HG02678 (cell line): ENCODE data around the gene GRB10.

Source experiments
- ATAC-seq: cut with Tn5 transposase; IDR thresholded peaks from one replicate; pipeline ENCODE4 v1.9.1; 2021; ENCODE audit warnings: mild to moderate bottlenecking, moderate library complexity; ENCODE audit not compliant: unreplicated experiment

Gene GRB10

DNA sequence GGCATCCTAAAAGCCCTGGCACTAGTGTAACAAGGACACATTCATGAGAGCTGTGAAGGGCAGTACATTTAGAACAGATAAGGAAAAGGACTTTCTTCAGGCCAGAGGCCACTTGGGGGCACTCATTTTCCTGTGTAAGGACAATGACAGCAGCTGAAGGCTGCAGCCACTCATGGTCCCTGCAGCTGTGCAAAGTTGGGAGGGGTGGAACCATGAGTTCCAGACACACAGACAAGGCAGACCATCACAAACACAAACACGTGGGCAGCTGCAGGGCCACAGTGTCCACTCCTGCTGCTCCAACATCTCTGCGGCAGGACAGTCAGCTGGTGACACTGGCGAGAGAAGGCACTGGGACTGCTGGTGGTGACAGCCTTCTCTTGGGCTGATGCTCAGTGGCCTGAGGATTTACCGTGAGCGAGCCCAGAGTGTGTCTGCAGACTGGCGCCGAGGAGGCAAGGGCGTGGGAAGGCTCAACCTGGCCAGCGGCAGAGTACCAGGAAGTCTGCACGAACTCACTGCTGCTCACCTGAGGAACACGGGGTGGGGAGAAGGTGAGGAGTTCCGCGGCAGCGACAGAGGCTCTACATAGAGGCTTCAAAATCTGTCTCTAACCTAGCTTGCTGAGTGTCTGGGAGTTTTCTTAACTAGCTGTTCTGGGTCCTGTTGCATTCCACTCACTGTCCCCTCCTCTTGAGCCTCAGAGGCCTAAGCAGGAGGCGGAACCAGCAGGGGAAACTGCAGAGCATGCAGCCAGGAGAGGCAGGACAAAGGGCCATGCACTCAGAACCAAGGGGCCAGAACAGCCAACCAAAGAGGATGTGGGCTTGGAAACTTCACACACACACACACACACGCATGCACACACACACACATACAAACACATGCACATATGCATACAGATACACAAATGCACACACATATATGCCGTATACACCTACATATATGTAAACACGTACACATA is 141.0 kb downstream of the GRB10 start:
- ATAC-seq = no peak

DNA sequence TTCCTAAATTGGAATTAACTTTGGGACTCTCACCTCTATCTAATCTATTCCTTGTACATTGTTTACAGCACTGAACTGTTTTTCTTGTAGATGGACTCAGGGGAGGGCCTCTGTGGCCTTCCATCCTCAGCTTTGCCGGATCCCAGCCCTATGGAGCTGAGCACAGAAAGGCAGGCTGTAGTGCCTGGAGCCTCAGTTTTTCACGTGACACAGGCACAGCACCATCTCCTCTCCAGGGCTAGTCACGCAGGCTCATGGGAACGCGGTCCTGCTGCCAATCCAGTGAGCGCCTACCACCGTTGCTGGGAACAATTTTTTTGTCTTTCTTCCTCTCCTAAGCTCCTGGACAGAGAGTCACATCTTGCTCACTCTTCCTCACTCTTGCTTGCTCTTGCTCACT is 141.9 kb downstream of the GRB10 start:
- no peak for ATAC-seq

DNA sequence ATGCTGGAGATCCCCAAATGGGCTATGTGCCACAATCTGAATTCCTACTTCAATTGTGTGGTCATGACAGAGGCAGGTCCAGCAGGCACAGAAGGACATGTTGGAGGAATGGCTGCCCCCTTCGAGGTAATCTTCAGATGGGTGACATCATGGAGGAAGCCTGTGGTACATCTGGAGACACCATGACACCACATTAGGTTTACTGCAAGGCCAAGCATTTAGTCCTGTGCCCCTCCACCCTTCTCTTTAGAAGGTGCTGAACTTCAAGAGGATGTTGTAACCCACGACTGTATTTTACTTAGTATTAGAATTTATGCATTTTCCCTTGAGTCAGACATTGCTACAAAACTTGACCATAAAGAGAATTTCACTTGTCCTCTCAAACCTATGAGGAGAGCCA is 142.4 kb downstream of the GRB10 start:
- ATAC-seq = no peak

DNA sequence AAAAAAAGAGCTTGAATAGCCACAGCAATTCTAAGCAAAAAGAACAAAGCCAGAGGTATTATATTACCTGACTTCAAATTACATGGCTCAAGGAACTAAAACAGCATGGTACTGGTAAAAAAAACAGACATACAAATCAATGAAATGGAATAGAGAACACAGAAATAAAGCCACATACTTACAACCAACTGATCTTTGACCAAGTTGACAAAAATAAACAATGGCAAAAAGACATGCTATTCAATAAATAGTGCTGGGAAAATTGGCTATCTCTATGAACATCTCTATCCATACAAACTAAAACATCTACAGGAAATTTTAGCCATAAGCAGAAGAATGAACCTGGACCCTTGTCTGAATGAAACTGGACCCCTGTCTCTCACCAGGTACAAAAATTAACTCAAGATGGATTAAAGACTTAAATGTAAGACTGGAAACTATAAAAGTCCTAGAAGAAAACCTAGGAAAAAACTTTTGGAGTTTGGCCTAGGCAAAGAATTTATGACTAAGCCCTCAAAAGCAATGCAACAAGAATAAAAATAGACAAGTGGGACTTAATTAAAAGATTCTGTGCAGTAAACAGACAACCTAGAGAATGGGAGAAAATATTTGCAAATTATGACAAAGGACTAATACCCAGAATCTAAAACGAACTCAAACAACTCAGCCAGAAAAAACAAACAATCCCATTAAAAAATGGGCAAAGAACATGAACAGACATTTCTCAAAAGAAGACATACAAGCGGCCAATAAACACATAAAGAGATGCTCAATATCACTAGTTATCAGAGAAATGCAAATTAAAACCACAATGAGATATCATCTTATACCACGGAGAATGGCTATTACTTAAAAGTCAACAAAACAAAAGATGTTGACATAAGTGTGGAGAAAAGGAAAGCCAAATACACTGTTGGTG is 144.7 kb downstream of the GRB10 start:
- no peak for ATAC-seq

DNA sequence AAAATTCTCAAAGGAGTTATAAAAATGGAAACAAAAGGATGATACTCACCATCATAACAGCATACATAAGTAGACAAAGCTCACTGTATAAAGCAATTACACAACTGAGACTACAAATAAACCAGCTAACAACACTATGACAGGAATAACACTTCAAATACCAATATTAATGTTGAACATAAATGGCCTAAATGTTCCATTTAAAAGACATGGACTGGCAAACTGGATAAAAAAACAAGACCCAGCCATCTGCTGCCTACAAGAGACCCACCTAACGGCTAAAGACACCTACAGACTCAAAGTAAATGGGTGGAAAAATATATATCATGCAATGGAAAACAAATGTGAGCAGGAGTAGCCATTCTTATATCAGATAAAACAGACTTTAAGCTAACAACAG is 148.3 kb downstream of the GRB10 start:
- ATAC-seq = no peak

DNA sequence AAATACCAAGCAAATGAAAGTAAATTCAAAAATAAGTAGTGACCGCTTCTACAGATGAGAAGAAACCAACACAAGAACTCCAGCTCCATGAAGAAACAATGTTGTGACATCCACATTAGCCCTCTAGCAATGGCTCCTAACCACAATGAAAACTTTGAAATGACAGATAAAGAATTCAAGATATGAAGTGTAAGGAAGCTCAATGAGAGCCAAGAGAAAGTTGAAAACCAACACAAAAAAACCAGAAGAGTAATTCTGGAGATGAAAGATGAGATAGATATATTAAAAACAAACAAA is 149.3 kb downstream of the GRB10 start:
- ATAC-seq = no peak

DNA sequence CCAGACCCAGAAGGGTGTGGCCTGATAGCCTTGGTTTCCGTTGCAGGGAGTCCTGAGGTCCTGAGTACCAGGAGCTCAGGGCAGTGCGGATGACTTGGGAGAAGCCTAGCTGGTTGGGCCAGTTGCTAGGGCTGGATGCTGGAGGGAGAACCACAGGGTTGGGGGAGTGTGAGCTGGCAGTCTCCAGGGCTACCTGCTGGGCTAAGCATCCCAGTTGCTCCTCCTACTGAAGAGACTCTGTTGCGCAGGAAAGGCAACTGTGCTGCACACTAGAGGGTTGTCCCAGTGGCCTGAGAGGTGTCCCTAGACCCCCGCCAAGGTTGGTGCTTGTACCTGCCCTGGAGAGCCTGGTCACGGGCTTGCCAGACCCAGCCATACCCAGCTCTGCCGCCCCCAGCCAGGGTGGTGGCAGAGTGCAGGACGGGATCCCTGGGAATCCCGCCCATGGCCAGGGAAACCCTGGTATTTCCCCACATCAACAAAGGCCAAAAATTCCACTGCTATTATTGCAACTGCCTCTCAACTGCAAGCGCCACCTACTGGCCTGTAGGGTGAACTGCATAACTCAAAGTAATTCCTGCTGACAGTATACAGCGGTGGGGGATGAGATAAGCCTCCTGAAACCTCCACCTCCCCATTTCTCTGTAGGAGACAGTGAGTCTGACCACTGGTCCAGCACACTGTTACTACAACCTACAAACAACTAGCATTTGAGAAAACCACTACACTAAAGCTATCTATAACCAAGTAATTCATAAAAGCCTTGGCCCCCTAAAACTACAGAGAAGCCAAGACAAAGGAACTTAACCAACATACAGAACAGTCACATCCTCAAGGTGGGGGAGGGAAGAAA is 149.9 kb downstream of the GRB10 start:
- ATAC-seq = peak; percentile 76

DNA sequence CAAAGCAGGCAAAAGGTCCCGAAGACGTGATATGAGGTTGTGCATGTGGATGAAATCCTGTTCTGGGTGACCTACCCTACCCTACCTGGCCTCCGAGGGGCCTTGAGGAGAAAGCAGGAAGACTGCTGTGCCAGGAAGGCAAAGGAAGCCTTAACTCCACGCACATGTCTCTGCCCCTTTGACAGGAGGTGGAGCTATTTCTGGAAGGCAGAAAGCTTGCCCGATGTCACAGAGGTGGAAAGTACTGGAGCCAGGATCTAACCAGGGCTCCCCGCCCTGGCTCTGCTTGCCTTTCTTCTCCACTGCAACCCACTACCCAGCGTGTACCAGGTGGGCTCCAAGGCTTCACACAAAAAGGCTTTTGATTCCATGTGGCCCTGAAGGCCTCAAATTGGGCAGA is 151.1 kb downstream of the GRB10 start:
- ATAC-seq = no peak

DNA sequence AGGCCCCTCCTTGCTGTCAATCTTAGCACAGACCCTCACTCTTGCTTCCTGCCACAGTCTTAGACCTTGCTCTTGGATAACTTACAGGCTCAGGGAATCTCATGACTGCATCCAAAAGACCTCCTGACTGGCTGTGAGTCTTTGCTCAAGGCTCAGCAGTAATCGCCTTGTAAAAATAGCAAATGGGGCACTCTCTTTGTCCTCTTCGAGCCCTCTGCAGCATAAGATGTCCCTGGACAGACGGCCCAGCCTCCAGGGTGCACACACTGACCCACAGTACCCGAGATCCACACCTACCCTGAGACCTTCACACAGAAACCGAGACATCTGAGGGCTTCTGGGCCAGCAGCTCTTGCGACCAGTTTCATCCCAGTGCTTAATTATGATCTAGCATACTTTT is 151.6 kb downstream of the GRB10 start:
- no peak for ATAC-seq

DNA sequence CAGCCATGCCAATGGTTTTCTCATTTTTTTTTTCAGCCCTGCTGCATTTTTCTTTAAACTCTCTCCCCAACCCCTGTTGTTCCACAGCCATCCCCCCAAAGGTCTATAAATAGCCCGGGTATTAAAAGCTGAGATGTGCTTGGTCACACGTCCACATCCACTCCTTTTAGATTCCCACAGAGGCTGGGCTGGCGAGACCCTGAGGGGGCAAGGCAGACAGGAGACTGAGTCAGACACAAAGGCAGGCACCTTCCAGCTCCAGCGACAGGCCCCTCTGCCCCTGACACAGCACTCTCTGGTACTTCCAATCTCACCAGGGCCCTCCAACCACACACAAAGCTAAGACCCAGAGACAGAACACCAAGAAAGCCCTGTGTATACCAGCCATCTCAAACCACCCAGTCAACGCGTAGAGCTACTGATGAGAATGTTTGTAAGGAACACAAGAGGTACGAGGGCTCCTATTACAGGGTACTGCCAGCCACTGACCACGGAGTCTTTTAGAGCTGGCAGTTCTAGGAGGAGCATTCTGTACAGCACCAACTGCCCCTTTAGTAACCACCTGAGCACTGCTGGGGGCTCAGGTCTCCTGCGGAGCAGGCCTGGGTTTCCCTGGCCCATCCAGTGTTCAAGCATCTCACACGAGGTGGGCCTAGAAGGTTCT is 153.3 kb downstream of the GRB10 start:
- no peak for ATAC-seq

DNA sequence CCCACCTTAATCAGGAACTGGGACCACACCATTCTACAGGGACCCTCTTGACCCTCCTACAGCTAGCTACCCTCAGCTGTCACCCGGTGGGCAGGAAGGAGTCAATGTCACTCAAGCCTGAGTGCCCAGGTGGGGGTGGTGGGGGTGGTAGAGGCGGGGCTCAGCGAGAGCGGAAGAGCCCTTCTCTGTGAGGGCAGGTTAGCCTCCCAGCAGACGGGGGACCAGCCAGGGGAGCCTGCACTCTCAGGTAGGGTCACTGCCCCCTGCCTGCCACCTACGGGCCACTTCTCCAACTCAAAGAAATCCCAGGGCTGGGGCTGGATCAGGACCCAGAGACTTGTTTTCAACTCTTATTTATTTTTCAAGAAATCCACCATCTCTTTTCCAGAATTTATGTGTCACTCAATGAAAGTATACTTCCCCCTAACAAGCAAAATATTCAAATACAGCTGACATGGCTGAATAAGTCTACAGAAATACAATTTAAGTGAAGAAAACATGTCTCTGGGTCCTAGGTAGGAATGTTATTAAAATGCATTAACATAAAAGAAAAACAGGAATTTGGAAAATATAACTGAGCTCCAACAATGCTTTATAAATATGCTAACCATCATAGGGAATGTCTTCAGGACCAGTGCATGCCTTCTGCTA is 154.1 kb downstream of the GRB10 start:
- ATAC-seq = no peak

DNA sequence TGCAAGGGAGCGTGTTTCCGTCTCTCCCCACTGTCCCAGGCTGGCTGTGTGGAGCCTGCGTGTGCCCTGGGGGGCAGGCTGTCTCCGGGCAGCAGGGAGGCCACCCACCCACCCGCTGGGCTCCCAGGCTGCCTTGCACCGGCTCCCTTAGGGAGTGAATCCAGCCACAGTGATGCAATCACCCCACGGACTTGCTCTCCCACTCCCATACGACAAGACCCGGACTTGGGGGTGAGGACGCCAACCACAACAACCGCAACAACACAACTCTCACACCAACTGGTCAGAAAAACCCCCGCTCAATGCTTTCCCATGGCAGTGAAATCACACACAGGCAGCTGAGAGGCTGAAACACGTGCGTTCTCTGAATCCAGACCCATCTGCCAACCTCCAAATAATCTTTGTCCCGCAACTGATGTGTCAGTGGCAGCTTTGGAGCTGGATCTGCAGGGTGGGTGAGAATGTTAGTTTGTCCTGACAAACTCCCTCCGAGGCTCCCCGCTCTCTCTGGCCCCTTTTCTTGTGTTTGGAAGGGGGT is 154.8 kb downstream of the GRB10 start:
- ATAC-seq = no peak

DNA sequence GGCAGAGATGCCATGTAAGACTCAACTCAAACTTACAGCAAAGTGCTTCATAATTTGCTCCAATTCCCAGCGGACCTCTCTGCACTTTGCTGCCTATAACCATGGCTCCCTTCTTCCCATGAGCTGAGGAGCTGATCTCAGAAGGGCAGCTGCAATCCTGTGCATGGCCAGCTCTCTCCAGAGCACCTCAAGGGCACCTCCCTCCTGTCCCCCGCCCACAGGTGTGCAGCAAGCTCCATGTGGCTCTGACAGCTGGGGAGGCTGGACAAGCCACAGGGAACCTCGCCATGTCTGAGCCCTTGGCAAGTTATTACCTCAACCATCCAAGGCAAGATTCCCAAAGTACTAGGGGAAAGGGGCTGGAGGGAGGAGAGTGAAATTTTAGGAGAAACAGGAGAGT is 156.4 kb downstream of the GRB10 start:
- ATAC-seq = no peak

DNA sequence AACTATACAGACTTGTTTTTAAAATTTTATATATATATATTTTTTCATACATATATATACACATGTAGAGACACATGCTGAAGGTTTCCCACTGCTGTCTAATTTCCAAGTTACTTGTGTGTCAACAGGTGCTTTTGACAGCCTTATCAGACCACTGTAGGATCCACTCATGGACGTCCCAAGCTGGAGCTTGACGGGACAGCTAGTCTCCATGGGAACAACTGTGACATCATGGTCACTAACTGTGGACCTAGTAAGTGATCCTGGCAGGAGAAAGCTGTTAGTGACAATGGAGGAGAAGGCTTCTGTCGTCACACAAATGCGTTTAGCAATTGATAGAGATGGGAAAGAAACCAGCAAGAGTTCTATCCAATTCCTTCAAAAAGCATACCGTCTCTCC is 157.3 kb downstream of the GRB10 start:
- no peak for ATAC-seq

DNA sequence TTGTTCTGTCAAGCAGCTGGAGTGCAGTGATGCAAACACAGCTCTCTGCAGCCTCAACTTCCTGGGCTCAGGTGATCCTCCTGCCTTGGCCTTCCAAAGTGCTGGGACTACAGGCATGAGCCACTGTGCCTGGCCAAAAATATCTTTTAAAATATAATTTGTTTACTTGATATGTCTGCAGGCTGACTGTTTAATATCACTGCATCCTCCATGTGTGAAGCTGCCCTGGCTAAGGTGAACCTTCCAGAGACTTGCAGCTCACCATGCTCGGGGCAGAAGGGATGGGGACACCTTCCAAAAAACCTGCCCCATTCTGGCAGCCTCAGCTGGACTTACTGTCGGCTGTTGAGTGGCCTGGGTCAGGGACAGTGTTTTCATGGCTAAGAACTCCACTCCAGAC is 159.9 kb downstream of the GRB10 start:
- ATAC-seq = no peak

DNA sequence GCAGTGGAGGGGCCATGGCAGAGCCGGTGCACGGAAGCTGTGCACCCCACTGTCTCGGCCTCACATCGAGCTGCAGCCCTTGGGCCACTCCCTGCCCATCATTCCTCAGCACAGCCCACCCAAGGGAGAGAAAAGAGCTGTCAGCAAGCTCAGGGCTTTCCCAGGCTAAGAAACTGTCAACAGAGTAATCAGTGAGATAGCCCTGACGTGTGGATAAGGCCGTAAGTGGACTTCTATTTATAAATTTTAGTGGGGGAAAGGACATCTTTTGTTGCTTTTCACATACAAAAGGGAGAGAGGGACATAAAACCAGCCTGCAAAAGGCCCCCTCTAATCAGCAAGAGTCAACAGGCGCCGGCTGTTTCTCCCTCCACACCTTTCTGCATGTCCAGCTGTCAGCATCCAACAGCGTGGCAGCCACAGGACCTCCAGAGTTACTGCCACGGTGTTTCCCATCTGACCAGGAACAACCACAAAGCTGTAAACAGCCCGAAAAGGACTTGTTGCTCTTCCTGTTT is 160.7 kb downstream of the GRB10 start:
- ATAC-seq = no peak

DNA sequence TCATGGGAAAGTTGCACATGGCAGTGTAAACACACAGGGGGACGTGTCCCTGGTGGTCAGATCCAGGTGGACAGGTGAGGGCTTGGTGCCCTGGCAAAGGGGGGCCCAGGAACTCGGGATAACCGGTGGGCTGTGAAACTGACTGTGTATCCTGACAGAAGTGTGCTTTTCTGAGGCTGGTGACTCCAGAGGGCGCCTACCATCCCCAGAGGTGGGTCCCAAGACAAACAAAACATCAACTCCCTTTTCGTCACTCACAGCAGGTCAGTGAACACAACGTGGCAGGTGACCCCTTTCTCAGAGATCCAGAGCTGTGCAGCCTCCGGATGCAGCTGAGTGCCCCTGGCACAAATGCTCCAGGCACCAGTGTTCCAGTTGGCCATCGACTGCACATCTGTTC is 161.5 kb downstream of the GRB10 start:
- ATAC-seq = no peak

DNA sequence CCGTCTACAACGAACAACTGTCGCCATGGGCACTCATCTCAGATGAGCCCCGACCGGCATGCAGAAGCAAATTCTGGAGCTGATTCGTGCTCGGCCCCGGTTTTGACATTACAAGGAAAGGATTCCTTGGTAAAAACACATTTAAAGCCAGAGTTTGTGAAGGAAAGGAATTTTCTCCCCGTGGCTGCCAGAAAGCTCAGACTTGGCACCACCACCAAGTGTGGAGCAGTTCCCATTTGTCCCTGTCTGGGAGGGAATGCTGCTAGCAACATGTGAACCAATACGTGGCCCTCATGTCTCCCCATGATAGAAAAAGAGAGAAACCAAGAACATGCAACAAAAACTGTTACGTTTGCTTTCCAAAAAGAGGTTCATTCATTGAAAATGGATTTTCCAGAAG is 162.3 kb downstream of the GRB10 start:
- ATAC-seq = no peak

DNA sequence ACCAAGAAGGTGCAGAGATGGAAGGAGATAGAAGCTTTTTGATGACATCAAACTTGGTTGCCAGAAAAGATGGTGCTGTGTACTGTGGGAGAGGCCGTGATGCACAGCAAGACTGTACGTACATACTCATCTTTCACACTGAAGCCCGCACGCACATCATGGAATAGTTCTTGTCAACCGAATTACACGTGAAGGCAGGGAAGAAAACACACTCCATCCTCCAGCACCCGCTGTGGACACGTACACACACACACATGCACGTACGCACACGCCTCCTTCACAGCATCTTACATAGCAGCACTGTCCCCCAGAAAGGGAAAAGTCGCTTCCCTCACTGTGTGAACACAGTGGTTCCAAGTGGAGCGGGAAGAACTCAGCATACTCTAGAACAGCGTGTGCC is 163.0 kb downstream of the GRB10 start:
- ATAC-seq = no peak

DNA sequence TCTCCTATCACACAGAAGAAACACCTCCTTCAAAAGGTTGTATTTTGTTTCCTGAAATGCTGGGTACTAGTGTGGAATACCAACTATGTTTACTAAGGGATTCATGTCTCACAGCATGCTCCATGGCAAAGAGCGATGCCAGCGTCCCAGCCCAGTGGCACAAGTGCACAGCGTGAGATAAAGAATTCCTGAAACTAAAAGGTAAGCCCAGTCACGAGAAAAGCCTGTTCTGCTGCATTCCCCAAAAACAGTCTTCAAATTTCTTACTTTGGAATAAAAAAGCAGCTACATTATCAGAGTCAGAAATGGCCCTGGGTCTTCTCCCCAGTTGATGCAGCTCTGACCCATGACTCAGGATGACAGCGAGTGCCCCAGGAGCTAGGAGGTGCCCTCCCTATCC is 164.4 kb downstream of the GRB10 start:
- no peak for ATAC-seq
